Measurements from ENCODE around the gene DGLUCY.
A peak's percentile ranks its signal among the peaks of the same experiment; 100 is the strongest.

DGLUCY gene

DNA sequence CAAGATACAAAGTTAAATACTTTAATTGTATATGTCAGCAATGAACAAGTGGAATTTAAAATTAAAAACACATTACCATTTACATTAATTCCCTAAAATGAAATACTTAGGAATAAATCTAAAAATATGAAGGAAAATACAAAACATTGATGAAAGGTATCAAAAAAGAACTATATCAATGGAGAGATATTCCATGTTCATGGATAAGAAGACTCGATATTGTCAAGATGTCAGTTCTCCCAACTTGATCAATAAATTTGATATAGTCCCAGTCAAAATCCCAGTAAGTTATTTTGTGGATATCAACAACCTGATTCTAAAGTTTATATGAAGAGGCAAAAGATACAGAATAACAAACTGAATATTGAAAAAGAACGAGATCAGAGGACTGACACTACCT, 97.1 kb downstream of the DGLUCY start:
- DNase-seq, result no peak

- no peak for DNase-seq
Measured at GRCh38 chr14:91214306-91214705, 100.4 kb downstream of the DGLUCY start.

DNA sequence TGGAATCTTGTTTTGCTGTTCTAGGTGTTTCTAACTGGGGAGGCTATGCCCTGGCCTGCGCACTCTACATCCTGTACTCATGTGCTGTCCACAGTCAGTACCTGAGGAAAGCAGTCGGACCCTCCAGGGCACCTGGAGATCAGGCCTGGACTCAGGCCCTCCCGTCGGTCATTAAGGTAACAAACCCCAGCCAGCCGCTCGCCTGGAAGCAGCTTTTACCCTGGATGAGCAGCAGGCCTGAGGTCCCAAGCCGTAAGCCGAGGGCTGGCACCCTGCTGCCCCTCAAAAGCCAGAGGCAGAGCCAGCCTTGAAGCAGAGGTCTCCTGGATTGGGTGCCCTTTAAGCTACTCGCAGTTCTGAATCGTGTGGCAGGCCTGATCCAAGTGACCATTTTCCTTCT, 101.5 kb downstream of the DGLUCY start:
- no peak for DNase-seq

- no peak for DNase-seq
Measured at GRCh38 chr14:91216731-91217226, 102.9 kb downstream of the DGLUCY start.

DNA sequence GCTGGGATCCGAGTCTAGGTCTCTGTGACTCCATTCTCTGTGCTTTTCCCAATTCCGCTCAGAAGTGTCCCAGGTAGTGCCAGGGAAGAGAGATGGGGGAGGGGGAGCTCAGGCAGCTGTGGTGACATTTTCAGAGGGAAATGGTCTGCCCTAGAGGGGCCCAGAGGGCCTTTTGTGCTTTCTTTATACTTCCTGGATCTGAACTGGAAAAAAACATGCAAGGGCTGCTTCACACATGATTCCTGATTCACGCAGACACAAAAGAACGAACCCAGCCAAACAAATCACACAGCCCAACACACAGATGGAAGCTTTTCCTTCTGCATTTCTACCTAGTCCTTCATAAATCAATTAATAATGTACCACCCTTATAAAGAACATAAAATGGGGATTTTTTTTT, 104.1 kb downstream of the DGLUCY start:
- no peak for DNase-seq

- DNase-seq, result no peak
Measured at GRCh38 chr14:91219517-91220389, 105.9 kb downstream of the DGLUCY start.

DNA sequence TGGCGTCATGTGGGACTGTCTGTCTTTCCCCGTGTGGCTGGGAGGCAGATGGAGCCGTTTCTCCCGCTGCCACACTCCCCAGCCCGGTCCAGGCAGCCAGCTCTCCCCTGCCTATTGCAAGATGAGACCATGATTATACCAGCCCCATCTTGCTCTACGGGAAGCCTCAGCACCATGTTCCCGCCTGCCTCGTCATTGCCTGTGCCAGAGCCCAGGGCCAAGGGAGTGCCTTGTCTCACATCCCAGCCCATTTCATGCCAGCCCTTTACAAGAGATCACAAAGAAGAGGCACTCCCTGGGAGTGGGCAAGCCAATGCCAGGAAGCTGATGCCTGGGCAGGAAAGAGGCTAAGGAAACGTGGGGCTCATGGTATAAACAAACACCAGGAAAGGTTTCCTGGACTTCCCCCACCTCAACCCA, 106.7 kb downstream of the DGLUCY start:
- DNase-seq, result no peak

GRCh38 chr14:91221270-91221669, 107.4 kb downstream of the DGLUCY start:
- DNase-seq, result no peak

DNA sequence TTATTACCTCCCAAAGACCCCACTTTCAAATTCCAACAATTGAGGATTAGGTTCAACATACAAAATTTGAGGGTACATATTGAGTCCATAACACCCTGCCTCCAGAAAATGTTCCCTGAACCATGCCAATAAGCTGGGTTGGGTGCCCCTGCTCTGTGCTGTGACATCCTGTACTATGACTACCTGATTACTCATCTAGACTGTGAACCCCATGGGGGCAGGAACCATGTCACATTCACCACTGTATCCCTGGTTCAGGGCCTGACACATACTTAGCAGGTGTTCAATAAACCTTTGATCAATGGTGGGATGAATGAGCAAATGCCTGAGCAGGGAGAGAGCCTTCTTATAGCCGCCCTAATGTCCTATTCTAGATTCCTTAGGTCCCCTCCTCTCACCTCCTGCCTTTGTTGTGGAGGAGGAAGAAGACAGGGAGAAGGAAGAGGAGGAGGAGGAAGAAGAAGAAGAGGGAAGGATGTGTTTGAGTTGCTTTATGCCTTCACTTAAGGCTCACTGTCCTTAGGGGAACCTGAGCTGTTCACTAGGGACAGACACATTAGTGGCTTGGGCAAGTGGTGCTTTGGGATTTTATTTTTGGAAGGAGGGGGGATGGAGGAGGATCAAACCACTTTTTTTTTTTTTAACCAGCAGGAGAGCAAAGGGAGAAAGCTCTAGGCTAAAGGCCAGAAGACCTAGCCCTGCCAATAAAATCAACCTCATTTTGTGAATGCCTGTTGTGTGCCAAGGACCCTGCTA, 109.3 kb downstream of the DGLUCY start:
- DNase-seq, result no peak

GRCh38 chr14:91225025-91225424, 111.2 kb downstream of the DGLUCY start:
- no peak for DNase-seq

DNA sequence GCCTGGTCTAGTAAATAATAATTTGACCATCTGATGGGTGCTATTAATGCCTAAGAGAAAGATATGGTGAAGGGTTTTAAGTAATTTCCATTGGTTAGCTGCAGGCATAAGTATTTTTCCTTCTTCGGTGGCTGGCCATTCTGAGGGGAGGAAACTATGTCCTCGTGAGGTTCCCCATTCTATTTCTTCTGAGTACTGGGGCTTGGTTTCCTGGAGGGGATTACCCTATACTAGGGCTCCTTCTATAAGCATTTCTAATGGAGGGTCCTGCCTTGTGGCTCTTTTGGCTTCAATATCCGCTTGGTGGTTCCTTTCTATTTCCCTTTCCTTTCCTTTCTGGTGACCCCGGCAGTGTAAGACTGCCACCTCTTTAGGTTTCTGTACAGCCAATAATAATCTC, 112.5 kb downstream of the DGLUCY start:
- peak; percentile 47 for DNase-seq

- peak; percentile 52 for DNase-seq
Measured at GRCh38 chr14:91227183-91227628, 113.3 kb downstream of the DGLUCY start.

GRCh38 chr14:91228112-91229004, 114.5 kb downstream of the DGLUCY start:
- peak; percentile 86 for DNase-seq

GRCh38 chr14:91229005-91229382, 115.1 kb downstream of the DGLUCY start:
- no peak for DNase-seq

GRCh38 chr14:91229743-91230200, 115.9 kb downstream of the DGLUCY start:
- peak; percentile 85 for DNase-seq

DNA sequence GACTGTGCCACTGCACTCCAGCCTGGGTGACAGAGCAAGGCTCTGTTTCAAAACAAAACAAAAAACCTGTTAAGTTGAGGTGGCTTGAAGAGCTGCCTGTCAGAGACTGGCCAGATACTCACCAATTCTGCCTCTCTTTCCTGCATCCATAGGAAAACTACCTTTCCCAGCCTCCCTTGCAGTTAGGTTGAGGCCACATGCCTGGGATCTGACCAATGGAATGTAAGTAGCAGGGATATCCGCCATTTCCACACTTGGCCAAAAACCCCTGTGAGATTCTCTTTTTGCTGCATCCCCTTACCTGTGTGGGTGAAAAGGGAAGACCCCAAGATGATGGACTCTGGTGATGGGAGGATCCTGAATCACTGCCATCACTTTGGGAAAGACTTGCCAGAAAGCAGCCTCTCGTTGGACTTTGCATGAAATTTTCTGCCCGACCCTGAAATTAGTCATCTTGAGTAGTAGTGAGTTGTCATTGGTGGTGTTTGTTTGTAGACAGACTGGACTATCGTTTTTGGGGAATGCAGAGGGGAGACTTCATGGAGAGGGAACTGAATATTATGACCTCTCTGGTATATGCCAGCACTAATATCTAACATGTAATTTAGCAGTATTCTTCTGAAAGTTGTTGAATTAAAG, 116.6 kb downstream of the DGLUCY start:
- DNase-seq, result peak; percentile 50

DNA sequence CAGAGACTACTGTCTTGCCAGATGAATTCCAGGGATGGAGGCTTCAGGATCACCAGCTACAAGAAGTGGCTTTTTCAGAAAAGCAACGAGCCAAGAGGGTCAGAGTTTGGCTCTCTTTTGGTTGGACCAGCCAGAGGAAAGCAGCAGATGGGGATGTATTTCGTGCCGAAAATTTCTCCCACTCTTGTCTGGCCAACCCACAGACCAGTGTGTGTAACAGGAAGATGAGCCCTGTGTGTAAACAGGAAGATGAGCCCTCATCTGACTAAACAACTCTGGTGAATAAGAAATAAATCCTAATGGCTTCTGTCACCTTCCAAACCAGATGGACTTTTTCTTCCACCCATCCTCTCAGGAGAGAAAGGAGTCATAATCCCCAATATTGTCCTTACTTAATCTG, 117.6 kb downstream of the DGLUCY start:
- no peak for DNase-seq

- no peak for DNase-seq
Measured at GRCh38 chr14:91232052-91232451, 118.2 kb downstream of the DGLUCY start.

GRCh38 chr14:91232603-91233002, 118.7 kb downstream of the DGLUCY start:
- DNase-seq, result no peak

- no peak for DNase-seq
Measured at GRCh38 chr14:91233936-91234790, 120.3 kb downstream of the DGLUCY start.

DNA sequence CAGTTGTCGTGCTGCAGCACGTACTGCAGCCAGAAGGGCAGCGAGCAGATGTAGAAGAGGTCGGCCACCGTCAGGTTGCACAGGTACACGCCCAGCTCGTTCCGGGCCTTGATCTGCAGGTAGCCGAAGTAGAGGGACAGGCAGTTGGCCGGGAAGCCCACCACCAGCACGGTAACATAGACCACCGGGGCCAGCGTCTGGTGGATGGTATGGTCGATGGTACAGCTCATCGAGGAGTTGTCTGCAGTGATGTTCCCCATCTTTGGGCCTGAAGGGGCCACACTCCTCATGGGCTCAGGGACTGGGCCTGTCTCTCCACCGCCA, 120.9 kb downstream of the DGLUCY start:
- DNase-seq, result no peak
